Breast epithelium (tissue), 3 donors: ENCODE data around the gene DIPK2A.

Experiments
- CTCF ChIP-seq, 3 donors: fragments of 450-650 bp; IDR thresholded peaks; one replicate each; pipeline ENCODE4 v1.5.1; 2016 to 2017; ENCODE audit warnings: antibody characterized with exemption in 3 of 3, mild to moderate bottlenecking in 3 of 3, moderate library complexity in 3 of 3
- POLR2A ChIP-seq: fragments of 450-650 bp; IDR thresholded peaks from one replicate; pipeline ENCODE4 v1.6.1; 2016; ENCODE audit warnings: antibody characterized with exemption, mild to moderate bottlenecking, moderate library complexity
- POLR2AphosphoS5 ChIP-seq, 3 donors: sonication (generic); formaldehyde crosslinking; IDR thresholded peaks; one replicate each; pipeline ENCODE4 v1.6.1; 2017; ENCODE audit warnings: antibody characterized with exemption in 3 of 3

GRCh38 chr3:143928541-143929255 is 42.9 kb upstream of the DIPK2A start:
- TF ChIP-seq POLR2A (no peak), CTCF (IDR thresholded peaks at IDR 0.05) (no peak), POLR2AphosphoS5 (IDR thresholded peaks at IDR 0.05) (no peak)
